Colonic mucosa (tissue), 4 donors: ENCODE data around the gene MACROH2A1. TPM values are rescaled to one million over a fixed set of nuclear protein-coding genes. Genes with fewer than 3 reads are reported as not detected.

Experiments used
- DNase-seq: peaks from one replicate; pipeline ENCODE4 v3.0.0-alpha.2; 2020
- H3K27ac ChIP-seq: fragments of 200-600 bp; one replicate; pipeline ENCODE4 v1.8.0; 2021
- H3K27me3 ChIP-seq: fragments of 200-600 bp; one replicate; pipeline ENCODE4 v1.8.0; 2021
- H3K36me3 ChIP-seq: fragments of 200-600 bp; one replicate; pipeline ENCODE4 v1.8.0; 2021
- H3K4me1 ChIP-seq: fragments of 200-600 bp; one replicate; pipeline ENCODE4 v1.8.0; 2021; ENCODE audit warnings: mild to moderate bottlenecking
- H3K4me3 ChIP-seq: fragments of 200-600 bp; one replicate; pipeline ENCODE4 v1.8.0; 2021
- H3K9ac ChIP-seq, 2 donors: one replicate each; pipeline ENCODE4 v1.7.0; 2013; ENCODE audit warnings: control low read depth in 2 of 2, low read depth in 2 of 2, low read length in 2 of 2
- H3K9me3 ChIP-seq: fragments of 200-600 bp; one replicate; pipeline ENCODE4 v1.8.0; 2021
- CTCF ChIP-seq: fragments of 200-600 bp; IDR thresholded peaks from one replicate; pipeline ENCODE4 v1.8.0; 2022; ENCODE audit warnings: antibody characterized with exemption, mild to moderate bottlenecking
- intact Hi-C: fragments of 100-400 bp; cut with DNase I; formaldehyde crosslinking; loops from one replicate; pipeline ENCODE4 v1.14.1; 2022
- total RNA-seq, 2 donors: library from RNA; stranded (reverse); fragmentation: NEBNext Ultra II Directional in 1 of 2; extraction: Animal tissue kit (Norgen Biotek cat#: 25700) in 1 of 2; gene quantifications; one replicate each; pipeline ENCODE4 v1.2.1, GENCODE V29; 2021
- donor health status: healthy.
- donor health status: DM: no; HTN: no; CAD: no.
- donor health status: DM: no; HTN: no; CAD: no.

MACROH2A1 gene
- total RNA-seq, 2 donors from 2014 or later, result 191 to 323 TPM

GRCh38 chr5:135295852-135296251 is 103.2 kb downstream of the MACROH2A1 start:
- DNase-seq, result no peak
- no peak overlapping the region for H3K9ac ChIP-seq
- H3K27me3 ChIP-seq, result no peaks in the 10 kb centered on the region
- no peaks in the 10 kb centered on the region for H3K4me1 ChIP-seq
- no peaks in the 10 kb centered on the region for H3K9me3 ChIP-seq
- intact Hi-C loops, result no loop called here
- H3K27ac ChIP-seq, result no peak overlapping the region
- no peaks in the 10 kb centered on the region for H3K36me3 ChIP-seq
- no peak overlapping the region for H3K4me3 ChIP-seq
- TF ChIP-seq CTCF, result no peak

- TF ChIP-seq CTCF, result no peak
- H3K36me3 ChIP-seq, result no peaks in the 10 kb centered on the region
- intact Hi-C loops, result no loop called here
- no peaks in the 10 kb centered on the region for H3K27me3 ChIP-seq
- H3K9me3 ChIP-seq, result no peaks in the 10 kb centered on the region
- H3K27ac ChIP-seq, result no peak overlapping the region
- no peak overlapping the region for H3K4me3 ChIP-seq
- DNase-seq, result no peak
- H3K9ac ChIP-seq, result no peak overlapping the region
- H3K4me1 ChIP-seq, result no peaks in the 10 kb centered on the region
Measured at GRCh38 chr5:135294793-135295192, 104.2 kb downstream of the MACROH2A1 start.

- TF ChIP-seq CTCF, result no peak
- H3K27ac ChIP-seq, result no peak overlapping the region
- no peak for DNase-seq
- no peak overlapping the region for H3K4me3 ChIP-seq
- intact Hi-C loops, result no loop called here
- no peaks in the 10 kb centered on the region for H3K4me1 ChIP-seq
- no peaks in the 10 kb centered on the region for H3K9me3 ChIP-seq
- H3K9ac ChIP-seq, result no peak overlapping the region
- H3K27me3 ChIP-seq, result no peaks in the 10 kb centered on the region
- no peaks in the 10 kb centered on the region for H3K36me3 ChIP-seq
Measured at GRCh38 chr5:135289651-135290050, 109.4 kb downstream of the MACROH2A1 start.

- DNase-seq, result no peak
- no peak overlapping the region for H3K4me3 ChIP-seq
- H3K9ac ChIP-seq, result no peak overlapping the region
- no peaks in the 10 kb centered on the region for H3K36me3 ChIP-seq
- intact Hi-C loops, result no loop called here
- H3K27me3 ChIP-seq, result no peaks in the 10 kb centered on the region
- TF ChIP-seq CTCF, result no peak
- no peaks in the 10 kb centered on the region for H3K9me3 ChIP-seq
- H3K4me1 ChIP-seq, result no peaks in the 10 kb centered on the region
- H3K27ac ChIP-seq, result no peak overlapping the region
Measured at GRCh38 chr5:135287551-135287950, 111.5 kb downstream of the MACROH2A1 start.

Other genes starting within 250 kb of the MACROH2A1 start
- gene DCANP1, start 48.1 kb upstream of the MACROH2A1 start, total RNA-seq, result not detected
- under 1 TPM; 0.07 to 0.42 TPM for gene TIFAB, start 53.1 kb upstream of the MACROH2A1 start, total RNA-seq
- gene NEUROG1, start 136.7 kb upstream of the MACROH2A1 start, total RNA-seq, result not detected
- 10 to 100 TPM; 29.8 to 68.2 TPM for gene CXCL14, start 179.8 kb upstream of the MACROH2A1 start, total RNA-seq